ENCODE measurements around the gene TTC21A. TPM values are rescaled to one million over a fixed set of nuclear protein-coding genes. Genes with fewer than 3 reads are reported as not detected.

The TTC21A gene
- total and polyA plus RNA-seq, 2 of the 13 experiments (the other 11 are each of a cell fraction or from before 2014, with no cell fraction given): 0.31 to 1.5 TPM

DNA sequence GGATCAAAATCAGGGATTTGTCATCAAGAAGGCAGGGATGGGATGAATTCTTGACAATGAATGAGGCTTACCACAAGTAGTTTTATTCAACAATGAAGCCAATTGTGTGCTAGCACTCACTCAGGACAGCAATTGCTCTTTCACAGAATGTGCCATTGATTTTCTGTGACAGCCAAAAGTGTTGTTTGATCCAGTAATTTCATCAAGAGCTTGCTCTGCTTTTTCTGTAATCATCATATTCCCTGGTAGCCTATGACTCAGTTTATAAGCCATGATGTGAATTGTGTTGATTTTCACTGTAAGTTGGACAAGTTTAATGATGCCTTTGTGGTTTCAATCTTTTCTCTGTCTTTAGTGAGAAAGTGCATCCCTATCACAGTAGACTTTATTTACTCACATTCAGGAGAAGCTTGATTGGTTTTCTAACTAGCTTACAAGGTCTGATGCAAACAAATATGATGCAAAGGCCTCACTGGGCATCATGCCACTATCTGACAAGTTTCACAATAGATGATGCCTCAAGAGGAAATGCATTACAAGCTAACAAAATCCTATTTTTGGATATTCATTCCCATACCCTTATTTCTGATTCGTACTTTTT, 59.6 kb downstream of the TTC21A start:
- peaks cover 0 to 1% of the 10 kb centered on the region in 2 experiments; a peak in 2 of 5 replicates for H3K27me3 ChIP-seq (ENCODE audit: control insufficient read depth in 1 of 2, insufficient read depth in 2 of 2, low read length in 2 of 2)
- H2AFZ ChIP-seq (ENCODE audit: low read length): no peak overlapping the region
- no TSS peak for BruUV-seq (replicated peaks)
- no peak overlapping the region for H3K9ac ChIP-seq (ENCODE audit: insufficient read depth, low read depth, low read length)
- H3K4me1 ChIP-seq (ENCODE audit: insufficient read depth, low read length): peaks cover 14% of the 10 kb centered on the region
- H4K20me1 ChIP-seq (ENCODE audit: insufficient read depth, low read length): no peaks in the 10 kb centered on the region
- in situ Hi-C loops (cut with HindIII; ENCODE audit: extremely low pct_ligation_motif_present, low pct_unique_long_range_greater_than_20kb): no loop called here
- TF ChIP-seq ZNF280D (CRISPR knock-in tag; IDR thresholded peaks at IDR 0.05) (no peak), CEBPB (IDR thresholded peaks at IDR 0.05; ENCODE audit: borderline replicate concordance, low read depth, low read length) (peak; percentile 51; the same call in 1 of the 2 replicates)
- ChIA-PET CTCF (ENCODE audit: low intra/inter-chr PET ratio, low total read pairs) (no interaction called here), POLR2A (interaction anchor here (0.7 kb wide), 1 partner anchor 11 kb away, joined by 3 read pairs; no protein-coding TSS in a partner anchor)
- no peaks in the 10 kb centered on the region for H3K9me3 ChIP-seq (ENCODE audit: low read length)
- intact Hi-C loops (cut with micrococcal nuclease; ENCODE audit: unreplicated experiment): no loop called here
- H3K36me3 ChIP-seq (replicated peaks in 1 of 2; ENCODE audit: control insufficient read depth in 1 of 2, insufficient read depth in 2 of 2, low read length in 2 of 2): no peaks in the 10 kb centered on the region
- H3K4me2 ChIP-seq (ENCODE audit: low read depth, low read length): no peak overlapping the region
- H3K27ac ChIP-seq (ENCODE audit: extremely low read length, insufficient read depth, low read length): no peak overlapping the region
- FAIRE-seq (no peak), ATAC-seq (no peak), DNase-seq (ENCODE audit: low spot score) (no peak)
- WGBS (ENCODE audit: low lambda C conversion rate): 39% methylated on average over 1 of the region's 1 CpG
- no peak overlapping the region for H3K4me3 ChIP-seq (replicated peaks in 1 of 3; ENCODE audit: insufficient read depth in 1 of 3, low read depth in 2 of 3, low read length in 3 of 3)
- no peaks in the 10 kb centered on the region for H3K79me2 ChIP-seq (ENCODE audit: insufficient read depth, low read length)

- Histone ChIP-seq H3K4me1 (ENCODE audit: insufficient read depth, low read length) (peaks cover 17% of the 10 kb centered on the region), H3K27ac (ENCODE audit: extremely low read length, insufficient read depth, low read length) (no peak overlapping the region), H3K4me2 (ENCODE audit: low read depth, low read length) (no peak overlapping the region), H3K9me3 (ENCODE audit: low read length) (no peaks in the 10 kb centered on the region), H3K4me3 (replicated peaks in 1 of 3; ENCODE audit: insufficient read depth in 1 of 3, low read depth in 2 of 3, low read length in 3 of 3) (no peak overlapping the region), H3K36me3 (replicated peaks in 1 of 2; ENCODE audit: control insufficient read depth in 1 of 2, insufficient read depth in 2 of 2, low read length in 2 of 2) (no peaks in the 10 kb centered on the region), H2AFZ (ENCODE audit: low read length) (no peak overlapping the region), H3K27me3 (ENCODE audit: control insufficient read depth in 1 of 2, insufficient read depth in 2 of 2, low read length in 2 of 2) (peaks cover 0 to 1% of the 10 kb centered on the region in 2 experiments; a peak in 2 of 5 replicates), H3K79me2 (ENCODE audit: insufficient read depth, low read length) (no peaks in the 10 kb centered on the region), H3K9ac (ENCODE audit: insufficient read depth, low read depth, low read length) (no peak overlapping the region), H4K20me1 (ENCODE audit: insufficient read depth, low read length) (no peaks in the 10 kb centered on the region)
- BruUV-seq (replicated peaks): no TSS peak
- intact Hi-C loops (cut with micrococcal nuclease; ENCODE audit: unreplicated experiment): no loop called here
- TF ChIP-seq E2F2 (CRISPR knock-in tag; IDR thresholded peaks at IDR 0.05; ENCODE audit: borderline replicate concordance): no peak
- in situ Hi-C loops (cut with HindIII; ENCODE audit: extremely low pct_ligation_motif_present, low pct_unique_long_range_greater_than_20kb): no loop called here
- DNase-seq (ENCODE audit: low spot score) (no peak), FAIRE-seq (no peak), ATAC-seq (no peak)
- CTCF ChIA-PET (ENCODE audit: low intra/inter-chr PET ratio, low total read pairs): no interaction called here
- WGBS (ENCODE audit: low lambda C conversion rate): 37% methylated on average over 5 of the region's 5 CpGs
- POLR2A ChIA-PET: no interaction called here
Observed at GRCh38 chr3:39168156-39168780, 60.8 kb downstream of the TTC21A start.

All from HepG2 (cell line).